Measurements from ENCODE around the gene CCDC27.
"Not testable (repeated sequence)": the region's sequence is repeated elsewhere in the genome, so short reads cannot be mapped to it uniquely, and the experiment has no call there.

CCDC27 gene

GRCh38 chr1:3799976-3800685, 47.9 kb downstream of the CCDC27 start:
- no peak for TF ChIP-seq ZFX (IDR thresholded peaks at IDR 0.05; ENCODE audit: borderline replicate concordance)
- TF ChIP-seq, protein P1, sequence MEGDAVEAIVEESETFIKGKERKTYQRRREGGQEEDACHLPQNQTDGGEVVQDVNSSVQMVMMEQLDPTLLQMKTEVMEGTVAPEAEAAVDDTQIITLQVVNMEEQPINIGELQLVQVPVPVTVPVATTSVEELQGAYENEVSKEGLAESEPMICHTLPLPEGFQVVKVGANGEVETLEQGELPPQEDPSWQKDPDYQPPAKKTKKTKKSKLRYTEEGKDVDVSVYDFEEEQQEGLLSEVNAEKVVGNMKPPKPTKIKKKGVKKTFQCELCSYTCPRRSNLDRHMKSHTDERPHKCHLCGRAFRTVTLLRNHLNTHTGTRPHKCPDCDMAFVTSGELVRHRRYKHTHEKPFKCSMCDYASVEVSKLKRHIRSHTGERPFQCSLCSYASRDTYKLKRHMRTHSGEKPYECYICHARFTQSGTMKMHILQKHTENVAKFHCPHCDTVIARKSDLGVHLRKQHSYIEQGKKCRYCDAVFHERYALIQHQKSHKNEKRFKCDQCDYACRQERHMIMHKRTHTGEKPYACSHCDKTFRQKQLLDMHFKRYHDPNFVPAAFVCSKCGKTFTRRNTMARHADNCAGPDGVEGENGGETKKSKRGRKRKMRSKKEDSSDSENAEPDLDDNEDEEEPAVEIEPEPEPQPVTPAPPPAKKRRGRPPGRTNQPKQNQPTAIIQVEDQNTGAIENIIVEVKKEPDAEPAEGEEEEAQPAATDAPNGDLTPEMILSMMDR (IDR thresholded peaks at IDR 0.05), result no peak

GRCh38 chr1:3800795-3801194, 48.5 kb downstream of the CCDC27 start:
- H3K27ac ChIP-seq, result not testable (repeated sequence)

More at GRCh38 chr1:3799976-3800685, 47.9 kb downstream of the CCDC27 start:
- H3K27ac ChIP-seq, result no peak overlapping the region

DNA sequence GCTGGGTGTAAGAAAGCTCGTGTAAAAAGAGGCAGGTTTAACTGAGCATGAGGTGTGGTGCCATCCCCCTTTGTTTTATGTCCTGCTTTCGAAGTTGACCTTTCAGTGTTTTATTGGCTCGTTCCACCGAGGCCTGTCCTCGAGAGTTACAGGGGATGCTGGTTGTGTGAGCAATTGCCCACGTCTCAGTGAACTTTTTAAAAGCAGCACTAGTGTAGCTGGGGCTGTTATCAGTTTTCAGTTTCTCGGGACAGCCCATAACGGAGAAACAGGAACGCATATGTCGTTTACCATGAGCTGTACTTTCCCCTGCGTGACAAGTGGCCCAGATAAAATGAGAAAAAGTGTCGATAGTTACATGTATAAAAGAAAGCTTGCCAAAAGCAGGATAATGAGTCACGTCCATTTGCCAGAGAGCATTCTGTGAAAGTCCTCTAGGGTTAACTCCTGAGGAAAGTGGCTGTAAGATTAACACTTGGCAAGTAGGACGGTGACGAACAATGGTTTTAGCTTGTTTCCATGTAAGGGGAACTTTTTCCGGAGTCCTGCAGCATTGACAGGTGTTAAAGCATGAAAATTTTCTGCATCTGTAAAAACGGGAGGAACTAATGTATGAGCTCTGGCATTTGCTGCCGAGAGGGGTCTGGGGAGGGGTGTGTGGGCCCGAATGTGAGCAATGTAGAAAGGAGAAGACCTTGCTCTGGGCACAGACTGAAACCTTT, 51.8 kb downstream of the CCDC27 start:
- TF ChIP-seq, protein P1 (IDR thresholded peaks at IDR 0.05), result no peak
- no peak for TF ChIP-seq ZFX (IDR thresholded peaks at IDR 0.05; ENCODE audit: borderline replicate concordance)

GRCh38 chr1:3804627-3804944, 52.3 kb downstream of the CCDC27 start:
- H3K27ac ChIP-seq, result not testable (repeated sequence)

More for the DNA sequence above, 51.8 kb downstream of the CCDC27 start:
- no peak overlapping the region for H3K27ac ChIP-seq

DNA sequence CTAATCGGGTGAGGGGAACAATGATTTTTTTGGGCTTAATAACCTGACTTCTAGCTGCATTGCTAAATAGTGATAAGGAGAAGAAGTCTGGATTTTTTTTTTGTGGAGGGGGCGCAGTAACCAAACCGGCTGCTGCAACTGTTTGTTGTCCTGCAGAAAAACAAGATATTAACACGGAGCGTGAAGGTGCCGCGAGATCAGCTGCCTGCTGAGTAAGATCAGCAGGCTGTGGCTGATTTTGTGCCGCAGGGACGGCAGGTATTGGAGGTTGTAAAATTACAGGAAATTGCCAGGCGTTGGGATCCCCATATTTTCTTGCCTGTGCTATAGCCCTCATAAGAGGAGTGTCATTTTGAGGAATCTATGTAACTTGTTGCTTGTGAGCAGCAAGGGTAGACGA, 52.8 kb downstream of the CCDC27 start:
- H3K27ac ChIP-seq, result no peak overlapping the region
- TF ChIP-seq, protein P1 (IDR thresholded peaks at IDR 0.05), result no peak
- no peak for TF ChIP-seq ZFX (IDR thresholded peaks at IDR 0.05; ENCODE audit: borderline replicate concordance)

GRCh38 chr1:3807769-3808168, 55.5 kb downstream of the CCDC27 start:
- TF ChIP-seq, protein P1 (IDR thresholded peaks at IDR 0.05), result no peak
- TF ChIP-seq ZFX (IDR thresholded peaks at IDR 0.05; ENCODE audit: borderline replicate concordance), result no peak

DNA sequence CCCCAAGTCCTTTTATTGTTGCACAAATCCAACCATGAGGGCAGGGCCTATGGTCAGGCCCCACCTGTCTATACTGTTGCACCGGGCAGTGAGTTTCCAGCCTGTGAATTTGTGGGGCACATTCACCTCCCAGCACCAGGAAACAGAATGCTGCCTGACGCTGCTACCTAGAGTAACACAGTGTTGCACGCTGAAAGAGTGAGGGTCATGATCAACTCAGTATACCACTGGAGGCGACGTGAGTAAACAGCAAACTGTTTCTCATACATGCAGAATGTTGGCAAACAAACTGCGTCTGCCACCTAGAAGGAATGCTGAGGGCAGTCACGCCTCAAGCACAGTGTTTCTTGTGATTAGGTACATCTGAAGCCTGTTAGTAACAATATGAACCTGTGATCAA, 57.4 kb downstream of the CCDC27 start:
- H3K27ac ChIP-seq, result no peak overlapping the region
- no peak for TF ChIP-seq ZFX (IDR thresholded peaks at IDR 0.05; ENCODE audit: borderline replicate concordance)
- TF ChIP-seq, protein P1 (IDR thresholded peaks at IDR 0.05), result no peak

More at GRCh38 chr1:3807769-3808168, 55.5 kb downstream of the CCDC27 start:
- H3K27ac ChIP-seq, result no peak overlapping the region

DNA sequence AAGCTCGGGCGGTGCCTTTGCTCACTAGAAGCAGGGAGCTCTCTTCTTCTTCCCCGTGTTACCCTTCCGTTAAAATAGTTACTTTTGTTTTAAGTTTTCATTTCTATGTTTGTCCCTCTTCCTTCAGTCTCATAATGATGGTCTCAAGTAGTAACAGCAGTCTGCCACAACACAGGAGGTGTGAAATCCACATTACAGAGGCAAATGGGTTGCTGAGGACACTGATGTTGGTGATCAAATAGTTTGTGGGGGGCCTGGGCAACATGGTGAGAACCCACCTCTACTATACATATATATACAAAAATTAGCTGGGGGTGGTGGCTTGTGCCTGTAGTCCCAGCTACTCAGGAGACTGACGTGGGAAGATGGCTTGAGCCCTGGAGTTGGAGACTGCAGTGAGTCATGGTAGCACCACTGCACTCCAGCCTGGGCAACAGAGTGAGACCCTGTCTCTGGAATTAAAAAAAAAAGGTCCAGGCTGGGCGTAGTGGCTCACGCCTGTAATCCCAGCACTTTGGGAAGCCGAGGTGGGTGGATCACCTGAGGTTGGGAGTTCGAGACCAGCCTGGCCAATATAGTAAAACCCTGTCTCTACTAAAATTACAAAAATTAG, 58.0 kb downstream of the CCDC27 start:
- not testable (repeated sequence) for H3K27ac ChIP-seq

- no peak overlapping the region for H3K27ac ChIP-seq
- TF ChIP-seq, protein P1 (IDR thresholded peaks at IDR 0.05), result no peak
- no peak for TF ChIP-seq ZFX (IDR thresholded peaks at IDR 0.05; ENCODE audit: borderline replicate concordance)
Measured at GRCh38 chr1:3811595-3811911, 59.3 kb downstream of the CCDC27 start.

Data from 22Rv1 (cell line).